Activated naive CD4-positive, alpha-beta T cell treated with anti-CD3 and anti-CD28 coated beads, Interleukin-2, amount 50 U/mL, for 72 hours (primary cell): ENCODE measurements around the gene FKBP1A. TPM values are rescaled to one million over a fixed set of nuclear protein-coding genes. Genes with fewer than 3 reads are reported as not detected.
"Not testable (repeated sequence)": the region's sequence is repeated elsewhere in the genome, so short reads cannot be mapped to it uniquely, and the experiment has no call there.

Source experiments
- ATAC-seq, 2 donors: fragments of 150-1000 bp; cut with Tn5 transposase; 2 replicates each; pipeline ENCODE4 v1.10.0; 2021; ENCODE audit warnings: mild to moderate bottlenecking in 2 of 2, moderate library complexity in 2 of 2
- DNase-seq, 2 donors: peaks; one replicate each; pipeline ENCODE4 v3.0.0; 2021 to 2022; ENCODE audit warnings: low spot score in 2 of 2
- H3K27ac Mint-ChIP-seq, 2 donors: one replicate each; pipeline ENCODE4 v1.8.0; 2022; ENCODE audit warnings: mild to moderate bottlenecking in 2 of 2, mixed read lengths in 2 of 2
- H3K36me3 Mint-ChIP-seq, 2 donors: one replicate each; pipeline ENCODE4 v1.8.0; 2022; ENCODE audit warnings: mixed read lengths in 2 of 2
- H3K9me3 Mint-ChIP-seq, 2 donors: one replicate each; pipeline ENCODE4 v1.8.0; 2022; ENCODE audit warnings: mixed read lengths in 2 of 2
- total RNA-seq, 2 donors: library from RNA; stranded (reverse); gene quantifications; one replicate each; pipeline ENCODE4 v1.2.3, GENCODE V29; 2022

FKBP1A gene
- total RNA-seq, 2 donors from 2014 or later = 147 to 374 TPM

GRCh38 chr20:1363522-1363921, 29.3 kb downstream of the FKBP1A start:
- ATAC-seq (no peak), DNase-seq (no peak)
- Mint-ChIP-seq H3K9me3 (no peaks in the 10 kb centered on the region), H3K27ac (peak overlapping the region in 1 of 2 donors; percentile 59), H3K36me3 (peaks cover 44 to 72% of the 10 kb centered on the region in 2 donors)

GRCh38 chr20:1362484-1362883, 30.4 kb downstream of the FKBP1A start:
- H3K36me3 Mint-ChIP-seq = peaks cover 34 to 69% of the 10 kb centered on the region in 2 donors
- DNase-seq = peak in 1 of 2 donors; percentile 60
- peaks cover 0 to 3% of the 10 kb centered on the region in 2 donors for H3K9me3 Mint-ChIP-seq
- peak; percentile 25 to 54 for ATAC-seq
- peak overlapping the region; percentile 59 to 81 for H3K27ac Mint-ChIP-seq

- Mint-ChIP-seq H3K9me3 (peaks cover 0 to 8% of the 10 kb centered on the region in 2 donors), H3K36me3 (peaks cover 33 to 64% of the 10 kb centered on the region in 2 donors), H3K27ac (peak overlapping the region; percentile 23 to 68)
- no peak for DNase-seq
- peak; percentile 40 to 48 for ATAC-seq
Measured at GRCh38 chr20:1360094-1360846, 32.6 kb downstream of the FKBP1A start.

GRCh38 chr20:1357921-1358671, 34.8 kb downstream of the FKBP1A start:
- ATAC-seq = peak; percentile 89 to 90
- H3K9me3 Mint-ChIP-seq = peaks cover 5 to 15% of the 10 kb centered on the region in 2 donors
- DNase-seq = peak in 1 of 2 donors; percentile 41
- H3K36me3 Mint-ChIP-seq = peaks cover 45 to 77% of the 10 kb centered on the region in 2 donors
- peak overlapping the region; percentile 68 to 97 for H3K27ac Mint-ChIP-seq

- Mint-ChIP-seq H3K36me3 (peaks cover 56 to 84% of the 10 kb centered on the region in 2 donors), H3K9me3 (peaks cover 5 to 43% of the 10 kb centered on the region in 2 donors), H3K27ac (no peak overlapping the region)
- no peak for ATAC-seq
- DNase-seq = no peak
Measured at GRCh38 chr20:1353956-1354355, 38.9 kb downstream of the FKBP1A start.

- peak overlapping the region in 1 of 2 donors; percentile 47 for H3K27ac Mint-ChIP-seq
- H3K9me3 Mint-ChIP-seq = peaks cover 6 to 25% of the 10 kb centered on the region in 2 donors
- H3K36me3 Mint-ChIP-seq = peaks cover 20% of the 10 kb centered on the region in 2 donors
- ATAC-seq (no peak), DNase-seq (no peak)
Measured at GRCh38 chr20:1346315-1346969, 46.4 kb downstream of the FKBP1A start.

- DNase-seq = no peak
- H3K36me3 Mint-ChIP-seq = peaks cover 13% of the 10 kb centered on the region in 2 donors
- H3K9me3 Mint-ChIP-seq = peaks cover 6 to 19% of the 10 kb centered on the region in 2 donors
- H3K27ac Mint-ChIP-seq = no peak overlapping the region
- no peak for ATAC-seq
Measured at GRCh38 chr20:1345756-1346093, 47.1 kb downstream of the FKBP1A start.

GRCh38 chr20:1345030-1345755, 47.7 kb downstream of the FKBP1A start:
- no peak overlapping the region for H3K27ac Mint-ChIP-seq
- peaks cover 6 to 15% of the 10 kb centered on the region in 2 donors for H3K9me3 Mint-ChIP-seq
- H3K36me3 Mint-ChIP-seq = peaks cover 7 to 10% of the 10 kb centered on the region in 2 donors
- peak; percentile 30 to 45 for ATAC-seq
- DNase-seq = no peak

GRCh38 chr20:1343446-1344124, 49.3 kb downstream of the FKBP1A start:
- peak overlapping the region; percentile 22 to 30 for H3K27ac Mint-ChIP-seq
- H3K9me3 Mint-ChIP-seq, ATAC-seq, DNase-seq, H3K36me3 Mint-ChIP-seq: not testable (repeated sequence)

GRCh38 chr20:1341561-1342265, 51.1 kb downstream of the FKBP1A start:
- peak overlapping the region; percentile 19 to 83 for H3K27ac Mint-ChIP-seq
- H3K36me3 Mint-ChIP-seq = no peaks in the 10 kb centered on the region
- no peaks in the 10 kb centered on the region for H3K9me3 Mint-ChIP-seq
- no peak for ATAC-seq
- no peak for DNase-seq

- Mint-ChIP-seq H3K36me3 (no peaks in the 10 kb centered on the region), H3K9me3 (no peaks in the 10 kb centered on the region), H3K27ac (no peak overlapping the region)
- no peak for ATAC-seq
- no peak for DNase-seq
Measured at GRCh38 chr20:1338801-1339200, 54.1 kb downstream of the FKBP1A start.

GRCh38 chr20:1338096-1338495, 54.8 kb downstream of the FKBP1A start:
- no peak for DNase-seq
- ATAC-seq = no peak
- Mint-ChIP-seq H3K36me3 (no peaks in the 10 kb centered on the region), H3K9me3 (no peaks in the 10 kb centered on the region), H3K27ac (peak overlapping the region in 1 of 2 donors; percentile 53)

GRCh38 chr20:1337441-1337840, 55.4 kb downstream of the FKBP1A start:
- Mint-ChIP-seq H3K27ac (no peak overlapping the region), H3K36me3 (no peaks in the 10 kb centered on the region), H3K9me3 (no peaks in the 10 kb centered on the region)
- DNase-seq = no peak
- no peak for ATAC-seq

- ATAC-seq (no peak), DNase-seq (no peak)
- Mint-ChIP-seq H3K36me3 (peaks cover 0 to 6% of the 10 kb centered on the region in 2 donors), H3K9me3 (no peaks in the 10 kb centered on the region), H3K27ac (peak overlapping the region; percentile 85 to 88)
Measured at GRCh38 chr20:1336699-1337367, 56.0 kb downstream of the FKBP1A start.
